Measurements from ENCODE around the gene TXK.

Gene TXK

DNA sequence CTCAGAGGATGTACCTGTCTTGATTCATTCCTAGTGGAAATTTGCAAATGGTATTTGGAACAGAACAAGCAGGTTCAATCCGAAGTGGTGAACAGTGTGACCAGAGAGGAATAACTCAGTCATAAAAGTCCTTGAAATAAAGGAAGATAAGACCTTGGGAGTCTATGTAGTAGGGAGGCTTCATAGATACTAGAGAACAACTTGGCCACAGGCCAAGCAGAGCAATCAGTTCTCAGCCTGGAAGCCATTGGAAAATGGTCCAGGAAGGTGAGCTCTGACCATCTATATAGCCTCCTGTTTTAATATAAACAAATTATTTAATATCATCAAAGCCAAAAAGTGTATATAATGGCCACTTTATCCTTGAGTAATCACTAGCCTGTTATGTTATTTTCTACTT lies 11.3 kb downstream of the TXK start:
- H3K27ac ChIP-seq (ENCODE audit: extremely low read depth, low read depth, low read length): no peak overlapping the region
- CTCF ChIA-PET: interaction anchor here (0.5 to 1.5 kb wide), 3 partner anchors 13 to 456 kb away, joined by 4 to 5 read pairs (median 4); no protein-coding TSS in a partner anchor
- no peak overlapping the region for H3K4me3 ChIP-seq (ENCODE audit: low read depth, low read length)
- TF ChIP-seq ZNF658 (tag by site-specific recombination; IDR thresholded peaks at IDR 0.05): no peak
- TF ChIP-seq GLIS2 (tag by site-specific recombination; IDR thresholded peaks at IDR 0.05): no peak
- TF ChIP-seq ZNF335 (tag by site-specific recombination; conservative IDR thresholded peaks at IDR 0.05): no peak
- TF ChIP-seq ZBTB1 (tag by site-specific recombination; IDR thresholded peaks at IDR 0.05): no peak
- TF ChIP-seq ZBTB6 (tag by site-specific recombination; IDR thresholded peaks at IDR 0.05): no peak
- no peak for TF ChIP-seq ZNF140 (tag by site-specific recombination; IDR thresholded peaks at IDR 0.05)
- TF ChIP-seq ZNF521 (tag by site-specific recombination; IDR thresholded peaks at IDR 0.05): no peak
- TF ChIP-seq ZNF366 (tag by site-specific recombination; conservative IDR thresholded peaks at IDR 0.05): no peak
- TF ChIP-seq ZNF596 (tag by site-specific recombination; IDR thresholded peaks at IDR 0.05): no peak
- TF ChIP-seq, protein P1, sequence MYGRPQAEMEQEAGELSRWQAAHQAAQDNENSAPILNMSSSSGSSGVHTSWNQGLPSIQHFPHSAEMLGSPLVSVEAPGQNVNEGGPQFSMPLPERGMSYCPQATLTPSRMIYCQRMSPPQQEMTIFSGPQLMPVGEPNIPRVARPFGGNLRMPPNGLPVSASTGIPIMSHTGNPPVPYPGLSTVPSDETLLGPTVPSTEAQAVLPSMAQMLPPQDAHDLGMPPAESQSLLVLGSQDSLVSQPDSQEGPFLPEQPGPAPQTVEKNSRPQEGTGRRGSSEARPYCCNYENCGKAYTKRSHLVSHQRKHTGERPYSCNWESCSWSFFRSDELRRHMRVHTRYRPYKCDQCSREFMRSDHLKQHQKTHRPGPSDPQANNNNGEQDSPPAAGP (tag by site-specific recombination; IDR thresholded peaks at IDR 0.05): no peak
- no peak for TF ChIP-seq ZNF449 (tag by site-specific recombination; IDR thresholded peaks at IDR 0.05)
- no peak for TF ChIP-seq ZNF26 (tag by site-specific recombination; IDR thresholded peaks at IDR 0.05)
- POLR2A ChIA-PET: no interaction called here
- no peaks in the 10 kb centered on the region for H3K9me3 ChIP-seq (ENCODE audit: control insufficient read depth, insufficient read depth, low read depth, low read length)
- no peaks in the 10 kb centered on the region for H3K36me3 ChIP-seq (ENCODE audit: control insufficient read depth in 2 of 2, insufficient read depth in 1 of 2, low read length in 2 of 2)
- H3K4me1 ChIP-seq (ENCODE audit: control insufficient read depth, insufficient read depth, low read length): no peaks in the 10 kb centered on the region; the same call in 1 of the 2 replicates

DNA sequence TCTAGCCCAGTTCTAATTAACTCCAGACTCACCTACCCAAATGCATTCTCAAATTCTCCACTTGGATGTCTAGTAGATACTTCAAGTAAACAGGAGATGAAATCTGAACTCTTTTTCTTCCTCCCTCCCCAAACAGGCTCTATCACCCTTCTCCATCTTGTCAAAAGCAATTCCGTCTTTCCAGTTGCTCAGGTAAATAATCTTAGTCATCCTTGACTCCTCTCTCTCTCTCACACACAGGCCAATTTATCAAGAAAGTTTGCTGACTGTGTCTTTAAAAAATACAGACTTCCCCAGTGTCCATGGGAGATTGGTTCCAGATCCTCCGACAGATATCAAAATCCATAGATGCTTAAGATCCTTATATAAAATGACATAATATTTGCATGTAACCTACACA lies 12.9 kb downstream of the TXK start:
- H3K4me3 ChIP-seq (ENCODE audit: low read depth, low read length): no peak overlapping the region
- no peaks in the 10 kb centered on the region; the same call in 1 of the 2 replicates for H3K4me1 ChIP-seq (ENCODE audit: control insufficient read depth, insufficient read depth, low read length)
- ChIA-PET POLR2A (no interaction called here), CTCF (no interaction called here)
- H3K36me3 ChIP-seq (ENCODE audit: control insufficient read depth in 2 of 2, insufficient read depth in 1 of 2, low read length in 2 of 2): no peaks in the 10 kb centered on the region
- no peak overlapping the region for H3K27ac ChIP-seq (ENCODE audit: extremely low read depth, low read depth, low read length)
- TF ChIP-seq PRDM2 (tag by site-specific recombination; IDR thresholded peaks at IDR 0.05; ENCODE audit: borderline replicate concordance) (no peak), SETDB1 (IDR thresholded peaks at IDR 0.05; ENCODE audit: insufficient read length, low read length) (no peak), GLIS1 (tag by site-specific recombination; IDR thresholded peaks at IDR 0.05) (no peak), ZNF48 (tag by site-specific recombination; IDR thresholded peaks at IDR 0.05) (no peak), ZNF621 (tag by site-specific recombination; IDR thresholded peaks at IDR 0.05) (no peak), ZNF449 (tag by site-specific recombination; IDR thresholded peaks at IDR 0.05) (no peak), KLF9 (tag by site-specific recombination; IDR thresholded peaks at IDR 0.05; ENCODE audit: low read depth) (no peak)
- TF ChIP-seq, protein P2, sequence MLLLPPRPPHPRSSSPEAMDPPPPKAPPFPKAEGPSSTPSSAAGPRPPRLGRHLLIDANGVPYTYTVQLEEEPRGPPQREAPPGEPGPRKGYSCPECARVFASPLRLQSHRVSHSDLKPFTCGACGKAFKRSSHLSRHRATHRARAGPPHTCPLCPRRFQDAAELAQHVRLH (tag by site-specific recombination; IDR thresholded peaks at IDR 0.05): no peak
- TF ChIP-seq, protein P3, sequence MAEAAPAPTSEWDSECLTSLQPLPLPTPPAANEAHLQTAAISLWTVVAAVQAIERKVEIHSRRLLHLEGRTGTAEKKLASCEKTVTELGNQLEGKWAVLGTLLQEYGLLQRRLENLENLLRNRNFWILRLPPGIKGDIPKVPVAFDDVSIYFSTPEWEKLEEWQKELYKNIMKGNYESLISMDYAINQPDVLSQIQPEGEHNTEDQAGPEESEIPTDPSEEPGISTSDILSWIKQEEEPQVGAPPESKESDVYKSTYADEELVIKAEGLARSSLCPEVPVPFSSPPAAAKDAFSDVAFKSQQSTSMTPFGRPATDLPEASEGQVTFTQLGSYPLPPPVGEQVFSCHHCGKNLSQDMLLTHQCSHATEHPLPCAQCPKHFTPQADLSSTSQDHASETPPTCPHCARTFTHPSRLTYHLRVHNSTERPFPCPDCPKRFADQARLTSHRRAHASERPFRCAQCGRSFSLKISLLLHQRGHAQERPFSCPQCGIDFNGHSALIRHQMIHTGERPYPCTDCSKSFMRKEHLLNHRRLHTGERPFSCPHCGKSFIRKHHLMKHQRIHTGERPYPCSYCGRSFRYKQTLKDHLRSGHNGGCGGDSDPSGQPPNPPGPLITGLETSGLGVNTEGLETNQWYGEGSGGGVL (tag by site-specific recombination; IDR thresholded peaks at IDR 0.05): no peak
- no peaks in the 10 kb centered on the region for H3K9me3 ChIP-seq (ENCODE audit: control insufficient read depth, insufficient read depth, low read depth, low read length)

All from HEK293 (cell line).